Measurements from ENCODE around the gene EIF4E3. TPM values are rescaled to one million over a fixed set of nuclear protein-coding genes. Genes with fewer than 3 reads are reported as not detected.

The EIF4E3 gene
- total and polyA plus RNA-seq, 10 of the 15 experiments (the other 5 are each of a cell fraction or from before 2014, with no cell fraction given), result 0.05 to 0.38 (median 0.16) TPM; not detected in 1

GRCh38 chr3:71744738-71745137, 19.5 kb upstream of the EIF4E3 start:
- no peak overlapping the region for H3K27ac ChIP-seq (ENCODE audit: control insufficient read depth, insufficient read depth)
- 15% methylated on average over 3 of the region's 3 CpGs for WGBS (ENCODE audit: insufficient coverage, insufficient replicate concordance, low lambda C conversion rate, missing lambda C conversion rate)
- POLR2A ChIA-PET, result no interaction called here
- no peaks in the 10 kb centered on the region for H3K4me1 ChIP-seq (ENCODE audit: control insufficient read depth, insufficient read depth, low read length)
- in situ Hi-C loops (cut with MboI) (no loop called here), intact Hi-C loops (cut with micrococcal nuclease; ENCODE audit: unreplicated experiment) (no loop called here)
- CTCF ChIA-PET, result no interaction called here
- H4K20me1 ChIP-seq (ENCODE audit: control insufficient read depth, insufficient read depth), result no peaks in the 10 kb centered on the region
- BruUV-seq (replicated peaks), result no TSS peak
- H3K4me3 ChIP-seq, result no peak overlapping the region
- FAIRE-seq (no peak), DNase-seq (ENCODE audit: low read depth, low spot score) (no peak), ATAC-seq (no peak)
- TF ChIP-seq LARP7 (IDR thresholded peaks at IDR 0.05) (no peak), BCLAF1 (IDR thresholded peaks at IDR 0.05) (no peak), RUNX3 (IDR thresholded peaks at IDR 0.05; ENCODE audit: low read length) (no peak), BMI1 (IDR thresholded peaks at IDR 0.05; ENCODE audit: borderline replicate concordance) (no peak), ELK1 (IDR thresholded peaks at IDR 0.05; ENCODE audit: low read depth, low read length) (no peak), HDAC6 (IDR thresholded peaks at IDR 0.05; ENCODE audit: unreplicated experiment) (no peak), IKZF1 (conservative IDR thresholded peaks at IDR 0.05) (no peak), MXI1 (IDR thresholded peaks at IDR 0.05; ENCODE audit: low read depth, low read length) (no peak), RBBP5 (conservative IDR thresholded peaks at IDR 0.05) (no peak), SRF (IDR thresholded peaks at IDR 0.05; ENCODE audit: low read depth in 2 of 2, low read length in 2 of 2) (no peak), POLR2AphosphoS5 (IDR thresholded peaks at IDR 0.05; ENCODE audit: low read length) (no peak), NKRF (conservative IDR thresholded peaks at IDR 0.05) (no peak), ZNF384 (IDR thresholded peaks at IDR 0.05; ENCODE audit: borderline replicate concordance, low read depth, low read length) (no peak), ZZZ3 (IDR thresholded peaks at IDR 0.05; ENCODE audit: control insufficient read depth, insufficient read length, low read depth) (no peak), ZBTB33 (IDR thresholded peaks at IDR 0.05) (no peak)
- no peaks in the 10 kb centered on the region for H3K36me3 ChIP-seq (ENCODE audit: control insufficient read depth in 2 of 2, insufficient read depth in 2 of 2, low read length in 1 of 2)
- H3K79me2 ChIP-seq (ENCODE audit: control insufficient read depth, insufficient read depth, low read length), result no peaks in the 10 kb centered on the region
- SMC1A ChIA-PET (ENCODE audit: uncharacterized antibody, unreplicated experiment), result interaction anchor here (0.7 kb wide), 1 partner anchor 1050 kb away, joined by 3 read pairs; no protein-coding TSS in a partner anchor
- H3K27me3 ChIP-seq (replicated peaks in 1 of 2; ENCODE audit: control insufficient read depth in 2 of 2, insufficient read depth in 2 of 2, low read length in 1 of 2), result no peaks in the 10 kb centered on the region
- H3K4me2 ChIP-seq (ENCODE audit: control insufficient read depth, insufficient read depth), result no peak overlapping the region
- no peak overlapping the region for H3K9ac ChIP-seq (ENCODE audit: control insufficient read depth, insufficient read depth, low read length)
- RAD21 ChIA-PET (ENCODE audit: unreplicated experiment), result no interaction called here
- peaks cover 1% of the 10 kb centered on the region; the same call in 2 of the 3 replicates for H3K9me3 ChIP-seq (replicated peaks; ENCODE audit: control insufficient read depth, insufficient read depth, low read length)
- no peak overlapping the region for H2AFZ ChIP-seq (ENCODE audit: control insufficient read depth, low read depth, low read length)

Data from GM12878 (cell line).